Stimulated activated CD8-positive, alpha-beta memory T cell treated with anti-CD3 and anti-CD28 coated beads, Interleukin-15, amount 100 ng/mL, for 4 hours (primary cell): ENCODE measurements around the gene SPINK2.

ENCODE experiments used
- DNase-seq, 2 donors: peaks; one replicate each; pipeline ENCODE4 v3.0.0-alpha.2; 2020; ENCODE audit warnings: low read depth in 2 of 2

SPINK2 gene, protein sequence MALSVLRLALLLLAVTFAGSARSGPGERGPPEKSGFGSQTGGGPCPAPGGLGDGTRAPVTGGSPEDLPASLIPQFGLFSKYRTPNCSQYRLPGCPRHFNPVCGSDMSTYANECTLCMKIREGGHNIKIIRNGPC

DNA sequence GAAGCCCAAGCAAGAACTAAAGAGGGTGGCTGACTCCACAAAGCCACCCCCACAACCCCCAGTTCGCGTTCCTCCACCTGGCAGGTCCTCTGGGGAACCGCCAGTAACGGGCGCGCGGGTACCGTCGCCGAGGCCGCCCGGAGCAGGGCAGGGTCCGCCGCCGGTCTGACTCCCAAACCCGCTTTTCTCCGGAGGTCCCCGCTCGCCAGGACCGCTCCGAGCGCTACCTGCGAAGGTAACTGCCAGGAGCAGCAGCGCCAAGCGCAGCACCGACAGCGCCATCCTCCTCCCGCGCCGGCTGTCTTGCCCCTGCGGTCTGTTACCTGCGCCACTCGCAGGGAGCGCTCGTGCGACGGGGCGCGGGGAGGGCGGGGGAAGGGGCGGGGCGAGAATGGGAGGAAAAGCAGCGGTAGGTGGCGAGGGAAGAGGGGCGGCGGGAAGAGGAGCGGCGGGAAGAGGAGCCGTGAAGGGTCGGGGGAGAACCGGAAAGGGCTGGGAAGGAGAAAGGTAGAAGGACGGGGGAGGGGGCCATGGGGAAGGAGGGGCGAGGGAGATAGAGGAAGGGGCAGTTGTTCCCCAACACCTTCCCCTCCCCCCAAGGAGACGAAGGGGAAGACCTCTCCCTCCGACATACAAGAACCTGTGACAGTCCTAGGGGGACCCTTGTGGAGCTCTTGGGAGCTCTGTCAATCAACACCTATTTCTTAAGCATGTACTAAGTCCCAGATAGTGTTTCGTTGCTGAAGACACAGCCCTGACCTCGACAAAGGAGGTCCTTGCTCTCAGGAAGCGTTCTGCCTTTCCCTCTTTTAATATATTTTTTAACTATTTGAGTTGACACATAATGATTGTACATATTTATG, at the start of gene SPINK2:
TSS of gene SPINK2 (minus strand) at position 321 of the 863 bp plus-strand sequence. CDS start at position 282, 39 bp downstream.
- DNase-seq = peak; percentile 23 to 35

DNA sequence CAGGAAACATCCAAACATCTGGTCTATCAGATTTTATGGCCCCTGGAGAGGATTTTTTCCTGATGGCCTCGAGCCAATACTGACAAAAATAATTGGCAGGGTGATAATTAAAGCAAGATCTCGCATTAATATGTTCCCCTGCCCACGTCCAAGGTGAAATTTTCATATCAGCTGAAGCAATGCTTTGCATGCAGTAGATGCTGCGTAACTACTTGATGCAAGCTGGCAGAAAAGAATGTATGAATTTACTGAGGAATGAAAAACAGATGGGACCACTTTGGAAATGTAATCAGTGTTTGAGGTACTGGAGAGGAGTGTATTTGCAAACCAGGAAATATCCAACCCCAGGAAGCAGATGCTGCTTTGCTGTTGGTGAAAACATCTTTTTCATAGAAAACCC, 49.4 kb upstream of the SPINK2 start:
- DNase-seq = no peak

DNA sequence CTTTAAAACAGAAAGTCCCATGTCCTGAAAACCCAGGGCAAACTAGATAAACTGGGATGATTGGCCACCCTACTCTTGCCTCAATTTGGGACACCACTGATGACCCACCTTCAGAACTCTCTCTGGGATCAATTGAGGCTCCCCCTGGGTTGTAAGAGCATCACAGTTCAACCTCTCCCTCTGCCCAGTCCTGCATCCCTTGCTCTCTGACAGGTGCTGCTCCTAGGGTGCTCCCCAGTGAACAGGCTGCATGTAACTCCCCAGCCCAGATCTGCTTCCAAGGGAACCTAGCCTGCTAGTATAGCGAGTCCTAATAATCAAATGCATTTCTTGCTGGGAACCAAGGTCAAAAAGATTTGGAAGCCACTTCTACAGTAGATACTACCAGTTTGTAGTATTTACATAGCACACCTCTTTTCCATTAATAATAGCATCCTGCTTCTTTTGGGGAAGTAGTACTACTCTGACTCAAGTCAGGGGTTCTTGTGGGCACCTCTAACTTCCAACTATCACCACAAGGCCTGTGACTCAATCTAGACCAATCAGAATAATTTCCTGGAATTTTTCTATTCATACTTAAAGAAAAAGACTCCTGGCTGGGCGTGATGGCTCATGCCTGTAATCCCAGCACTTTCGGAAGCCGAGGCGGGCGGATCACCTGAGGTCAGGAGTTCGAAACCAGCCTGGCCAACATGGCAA, 42.1 kb upstream of the SPINK2 start:
- no peak for DNase-seq

DNA sequence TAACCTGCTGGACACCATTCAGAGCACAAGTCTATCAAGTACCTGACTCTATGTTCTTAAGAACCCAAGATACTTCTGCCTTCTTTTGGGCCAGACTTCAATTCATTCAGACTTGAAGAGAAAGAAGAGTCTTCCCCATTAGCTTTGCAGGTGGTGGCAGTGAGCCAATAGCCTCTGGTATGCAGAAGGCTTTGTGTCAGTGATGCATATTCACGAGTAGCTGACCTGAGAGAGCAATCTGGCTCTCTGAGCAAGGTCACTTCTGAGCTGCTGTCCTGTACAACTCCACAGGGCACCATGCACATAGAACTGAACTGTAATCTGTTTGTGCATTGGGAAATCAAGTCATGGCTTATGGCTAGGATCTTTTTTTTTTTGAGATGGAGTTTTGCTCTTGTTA, 39.9 kb upstream of the SPINK2 start:
- DNase-seq = no peak

DNA sequence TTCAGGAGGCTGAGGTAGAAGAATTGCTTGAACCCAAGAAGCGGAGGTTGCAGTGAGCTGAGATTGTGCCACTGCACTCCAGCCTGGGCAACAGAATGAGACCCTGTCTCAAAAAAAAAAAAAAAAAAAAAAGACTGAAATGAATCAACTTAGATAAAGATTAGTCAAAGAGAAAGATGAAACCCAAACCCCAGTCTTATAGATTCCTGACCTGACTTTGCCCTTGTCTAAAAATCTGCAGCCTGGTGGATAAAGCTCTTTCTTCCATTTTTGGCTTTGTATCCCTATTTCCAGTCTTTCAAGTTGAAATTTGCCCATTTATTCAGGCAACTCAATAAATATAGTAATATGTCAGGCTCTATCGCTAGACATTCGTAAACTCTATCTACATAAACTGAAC, 39.3 kb upstream of the SPINK2 start:
- no peak for DNase-seq

DNA sequence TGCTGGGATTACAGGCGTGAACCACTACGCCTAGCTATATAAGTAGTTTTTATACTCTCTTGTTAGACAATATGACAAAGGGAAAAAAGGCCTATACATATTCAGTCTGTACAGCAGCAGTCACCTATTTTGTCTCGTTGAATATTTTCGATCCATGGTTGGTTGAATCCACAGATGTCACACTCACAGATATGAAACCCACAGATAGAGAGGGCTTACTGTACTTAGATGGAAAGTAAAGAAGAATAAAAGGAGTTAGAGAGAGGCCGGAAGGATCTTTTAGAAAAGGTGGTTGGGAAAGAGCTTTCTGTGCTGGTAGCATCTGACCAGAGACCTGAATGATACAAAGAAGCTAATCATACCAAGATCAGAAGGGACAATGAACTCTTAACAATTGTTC, 38.3 kb upstream of the SPINK2 start:
- no peak for DNase-seq

DNA sequence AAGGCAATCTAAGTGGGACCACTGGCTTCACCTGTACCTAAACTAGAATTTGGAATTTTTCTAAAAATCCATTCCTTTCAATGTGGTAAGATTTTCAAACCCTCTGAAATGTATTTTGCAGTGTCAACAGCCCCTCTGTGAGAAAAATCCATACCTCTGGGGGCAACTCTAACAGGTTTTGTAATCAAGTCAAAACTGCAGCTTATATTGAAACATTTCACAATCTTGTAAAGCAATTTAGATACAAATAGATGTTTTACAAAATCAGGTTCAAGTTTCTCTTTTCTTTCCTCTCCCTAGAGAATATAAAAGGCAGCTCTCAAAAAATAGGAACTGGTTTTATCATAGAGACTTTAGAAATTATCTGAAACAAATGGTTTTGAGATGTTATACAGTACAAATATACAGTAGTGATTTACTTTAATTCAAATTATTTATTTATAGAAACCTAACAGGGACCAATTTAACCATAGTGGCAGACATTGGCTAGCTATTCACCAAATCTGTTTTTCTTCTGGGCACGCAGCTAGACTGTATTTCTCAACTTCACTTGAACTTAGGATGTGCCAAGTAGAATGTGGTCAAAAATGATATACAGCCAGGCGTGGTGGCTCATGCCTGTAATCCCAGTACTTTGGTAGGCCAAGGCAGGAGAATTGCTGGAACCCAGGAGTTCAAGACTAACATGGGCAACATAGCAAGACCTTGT, 36.3 kb upstream of the SPINK2 start:
- DNase-seq = no peak

DNA sequence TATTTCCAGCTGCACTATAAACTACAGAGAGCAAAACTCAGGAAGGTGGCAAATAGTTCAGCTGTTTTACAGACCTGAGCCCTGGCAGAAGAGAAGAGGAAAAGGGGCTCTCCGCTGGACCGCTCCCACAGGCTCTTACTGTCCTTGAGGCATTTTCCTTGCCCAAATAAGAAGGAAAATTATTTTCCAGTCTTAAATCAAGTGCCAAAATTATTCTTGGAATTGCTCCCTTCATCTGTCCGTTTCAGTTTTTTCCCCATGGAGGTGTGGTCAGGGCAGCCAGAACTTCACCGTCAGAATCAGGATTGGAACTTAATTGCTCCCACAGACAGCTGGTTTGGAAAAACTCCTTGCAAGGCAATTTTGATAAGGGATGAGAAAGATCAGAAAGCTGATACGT, 35.2 kb upstream of the SPINK2 start:
- DNase-seq = no peak

DNA sequence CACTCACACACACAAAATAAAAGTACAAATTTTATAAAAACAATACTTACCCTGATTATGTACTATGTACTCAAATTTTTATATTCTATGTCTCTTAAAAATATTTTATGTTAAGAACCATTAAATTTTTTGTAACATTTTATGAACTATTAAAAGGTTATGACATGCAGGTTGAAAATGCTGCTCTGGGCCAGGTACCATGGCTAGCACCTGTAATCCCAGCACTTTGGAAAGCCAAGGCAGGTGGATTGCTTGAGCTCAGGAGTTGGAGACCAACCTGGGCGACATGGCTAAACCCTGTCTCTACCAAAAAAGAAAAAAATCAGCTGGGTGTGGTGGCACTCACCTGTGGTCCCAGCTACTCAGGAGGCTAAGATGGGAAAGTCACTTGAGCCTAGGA, 29.4 kb upstream of the SPINK2 start:
- DNase-seq = no peak

DNA sequence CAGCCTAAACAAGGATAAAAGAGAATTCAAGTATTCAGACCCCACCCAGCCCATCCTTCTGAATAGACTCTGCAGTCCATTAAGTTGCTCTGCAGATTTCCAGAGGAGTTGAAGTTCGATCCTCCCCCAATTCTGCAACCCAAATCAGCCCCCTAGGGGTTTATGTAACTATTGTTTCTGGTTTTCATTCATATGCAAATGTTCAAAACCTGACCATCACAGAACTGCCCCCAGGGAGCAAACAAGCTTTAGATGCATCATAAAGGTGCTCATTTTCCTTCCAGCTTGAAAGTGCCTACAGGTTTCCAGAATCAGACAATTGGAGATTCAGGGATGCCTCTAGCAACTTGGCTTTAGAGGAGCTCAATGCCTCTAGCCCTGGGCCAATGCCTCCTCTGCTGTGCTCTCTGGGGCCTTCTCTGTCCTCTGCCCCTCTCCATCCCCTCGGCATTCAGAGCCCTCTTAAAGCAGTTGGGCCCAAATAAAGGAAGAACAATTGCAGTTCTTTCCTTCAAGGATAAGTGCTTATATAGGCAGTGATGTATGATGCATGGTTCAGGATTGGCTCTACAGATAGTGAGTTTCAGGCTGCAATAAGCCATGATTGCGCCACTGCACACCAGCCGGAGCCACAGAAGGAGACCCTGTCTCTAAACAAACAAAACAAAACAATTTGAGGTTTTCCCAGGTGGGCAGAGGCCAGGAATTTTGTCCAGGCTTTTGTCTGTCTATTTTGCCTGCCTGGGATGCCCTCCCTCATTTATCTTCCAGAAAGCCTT, 23.5 kb upstream of the SPINK2 start:
- DNase-seq = no peak

DNA sequence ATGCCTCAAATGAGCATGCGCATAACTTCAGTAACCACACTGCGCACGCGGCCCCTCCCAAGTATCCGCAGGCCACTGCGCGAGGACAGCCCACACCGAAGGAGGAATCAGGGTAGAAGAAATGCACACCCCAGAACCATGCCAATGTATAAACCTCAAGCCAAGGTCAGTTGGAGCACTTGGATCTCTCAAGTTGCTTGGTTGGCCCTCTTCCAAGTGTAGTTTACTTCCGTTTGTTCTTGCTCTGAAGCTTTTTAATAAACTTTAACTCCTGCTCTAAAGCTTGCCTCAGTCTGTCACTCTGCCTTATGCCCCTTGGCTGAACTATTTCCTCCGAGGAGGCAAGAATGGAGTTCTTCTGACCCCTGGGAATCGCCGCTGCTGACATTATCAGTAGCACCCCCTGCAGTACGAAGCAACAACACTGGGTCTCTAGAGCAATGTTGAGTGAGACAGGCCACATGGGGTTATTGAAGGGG, 22.0 kb upstream of the SPINK2 start:
- no peak for DNase-seq

DNA sequence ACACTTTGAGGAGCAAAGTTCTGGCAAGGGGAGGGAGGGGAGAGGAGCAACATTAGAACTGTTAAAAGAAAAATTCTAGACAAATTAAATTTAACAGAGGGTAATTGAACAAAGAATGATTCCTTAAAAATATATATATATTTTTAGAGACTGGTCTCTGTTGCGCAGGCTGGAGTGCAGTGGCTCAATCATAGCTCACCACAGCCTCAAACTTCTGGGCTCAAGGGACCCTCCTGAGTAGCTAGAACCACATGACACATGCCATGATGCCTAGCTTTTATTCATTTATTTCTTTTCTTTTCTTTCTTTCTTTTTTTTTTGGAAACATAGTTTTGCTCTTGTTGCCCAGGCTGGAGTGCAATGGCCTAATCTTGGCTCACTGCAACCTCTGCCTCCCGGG, 19.1 kb upstream of the SPINK2 start:
- DNase-seq = no peak

DNA sequence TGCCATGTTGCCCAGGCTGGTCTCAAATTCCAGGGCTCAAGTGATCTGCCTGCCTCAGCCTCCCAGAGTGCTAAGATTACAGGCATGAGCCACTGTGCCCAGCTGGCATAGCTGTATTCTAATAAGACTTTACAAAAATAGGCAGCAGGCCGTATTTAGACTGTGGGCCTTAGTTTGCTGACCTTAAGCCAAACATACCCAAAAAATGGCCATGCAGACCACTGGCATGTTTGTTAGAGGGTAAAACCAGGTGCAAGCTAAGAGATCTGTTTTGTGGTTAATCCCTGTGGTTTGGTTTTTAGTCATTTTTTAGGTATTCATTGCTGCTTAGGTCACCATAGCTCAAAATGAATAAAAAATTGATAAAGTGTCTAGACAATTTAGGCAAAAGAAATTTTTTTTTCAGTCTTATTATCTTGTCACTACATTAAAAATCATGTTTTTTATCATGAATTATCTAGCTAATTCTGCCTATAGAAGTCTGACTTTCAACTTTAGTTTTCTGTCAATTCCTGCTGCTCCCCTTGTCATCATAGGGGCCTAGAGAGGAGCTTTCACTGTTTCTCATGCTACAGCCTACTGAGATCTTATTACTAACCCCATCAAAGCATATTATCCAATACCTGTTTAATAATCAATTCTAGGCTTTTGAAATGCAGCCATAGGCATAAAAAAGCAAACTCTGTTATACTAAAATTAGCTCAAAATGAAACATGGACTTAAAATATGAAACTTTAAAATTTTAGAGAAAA, 7.5 kb upstream of the SPINK2 start:
- DNase-seq = no peak

DNA sequence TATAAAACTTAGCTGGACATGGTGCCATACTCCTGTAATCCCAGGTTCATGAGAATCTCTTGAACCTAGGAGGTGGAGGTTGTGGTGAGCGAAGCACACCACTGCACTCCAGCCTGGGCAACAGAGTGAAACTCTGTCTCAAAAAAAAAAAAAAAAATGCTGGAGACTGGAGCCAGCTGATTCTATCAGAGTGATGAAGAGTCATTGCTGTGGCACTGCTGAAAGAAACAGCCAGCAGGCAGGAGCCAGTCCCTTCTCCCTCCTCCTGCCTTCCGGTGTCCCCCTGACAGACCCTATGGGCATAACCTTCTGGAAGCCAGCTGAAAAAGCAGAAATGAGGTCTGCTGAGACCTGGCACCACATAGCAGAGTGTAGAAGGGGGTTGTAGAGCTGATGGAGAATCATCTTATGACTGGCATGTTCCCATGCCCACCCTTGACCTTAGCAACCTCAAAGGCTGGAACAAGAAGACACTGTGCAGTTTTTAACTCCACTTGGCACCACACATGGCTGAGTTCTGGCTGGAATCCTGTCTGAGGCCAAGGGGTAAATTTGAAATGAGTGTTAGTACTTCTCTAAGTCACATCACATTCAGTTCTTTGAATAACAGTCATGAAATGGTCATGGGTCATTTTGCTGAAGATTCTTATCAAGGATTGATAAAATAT, 2.6 kb upstream of the SPINK2 start:
- DNase-seq = no peak

DNA sequence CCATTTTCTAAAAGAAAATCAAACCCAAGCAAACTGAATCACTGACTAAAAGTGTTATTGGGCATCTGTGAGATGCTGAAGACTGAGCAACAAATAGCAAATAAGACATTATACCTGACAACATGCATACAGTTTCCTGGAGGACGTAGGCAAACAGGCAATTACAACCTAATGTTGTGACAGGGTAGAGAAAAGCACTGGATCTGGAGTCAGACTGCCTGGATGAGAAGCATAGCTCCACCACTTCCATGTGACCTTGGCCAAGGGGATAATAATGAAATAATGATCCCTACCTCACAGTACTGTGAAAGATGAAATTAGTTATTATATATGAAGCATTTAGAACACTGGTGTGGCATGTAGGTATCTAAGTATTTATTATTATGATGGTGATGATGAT, 2.7 kb downstream of the SPINK2 start:
- no peak for DNase-seq

DNA sequence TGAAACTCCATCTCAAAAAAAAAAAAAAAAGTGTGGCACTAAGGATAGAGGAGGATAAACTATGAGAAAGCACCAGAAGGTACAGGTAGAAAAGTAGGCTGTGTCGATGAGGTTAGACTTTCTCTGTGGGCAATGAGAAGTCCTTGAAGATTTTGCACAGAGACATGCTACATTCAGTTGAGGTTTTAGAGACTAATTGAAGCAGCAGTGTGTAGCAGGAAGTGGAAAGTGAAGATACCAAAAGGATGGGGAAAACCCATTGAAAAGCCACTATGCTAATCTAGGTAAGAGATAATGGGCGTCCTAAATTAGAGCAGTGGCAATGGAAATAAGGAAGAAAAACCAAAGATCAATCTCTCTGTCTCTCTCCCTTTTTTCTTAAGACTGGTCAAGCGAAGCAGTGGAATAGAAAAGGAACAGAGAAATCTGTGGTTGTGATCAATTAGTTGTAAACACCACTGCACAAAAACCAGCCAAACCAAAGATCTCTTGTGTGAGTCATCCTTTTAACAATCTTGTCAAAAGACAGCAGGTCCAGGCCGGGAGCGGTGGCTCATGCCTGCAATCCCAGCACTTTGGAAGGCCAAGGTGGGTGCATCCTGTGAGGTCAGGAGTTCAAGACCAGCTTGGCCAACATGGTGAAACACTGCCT, 3.5 kb downstream of the SPINK2 start:
- DNase-seq = no peak

DNA sequence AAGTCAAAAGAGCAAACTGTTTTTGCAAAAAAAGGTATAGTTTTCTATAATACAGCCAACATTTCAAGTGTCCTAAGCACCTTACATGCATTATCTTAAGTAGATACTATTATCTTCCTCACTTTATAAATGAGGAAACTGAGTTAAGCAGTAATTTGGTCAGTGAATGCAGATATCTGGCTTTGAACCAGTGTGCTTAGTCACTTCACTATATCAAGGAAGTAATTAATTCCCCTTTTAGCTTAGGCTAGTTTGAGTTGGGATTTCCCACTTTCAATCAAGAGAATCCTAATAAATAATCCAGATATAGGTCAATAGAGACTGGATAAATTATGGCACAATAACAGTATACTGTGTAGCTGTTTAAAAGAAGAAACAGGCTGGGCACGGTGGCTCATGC, 14.8 kb downstream of the SPINK2 start:
- no peak for DNase-seq

DNA sequence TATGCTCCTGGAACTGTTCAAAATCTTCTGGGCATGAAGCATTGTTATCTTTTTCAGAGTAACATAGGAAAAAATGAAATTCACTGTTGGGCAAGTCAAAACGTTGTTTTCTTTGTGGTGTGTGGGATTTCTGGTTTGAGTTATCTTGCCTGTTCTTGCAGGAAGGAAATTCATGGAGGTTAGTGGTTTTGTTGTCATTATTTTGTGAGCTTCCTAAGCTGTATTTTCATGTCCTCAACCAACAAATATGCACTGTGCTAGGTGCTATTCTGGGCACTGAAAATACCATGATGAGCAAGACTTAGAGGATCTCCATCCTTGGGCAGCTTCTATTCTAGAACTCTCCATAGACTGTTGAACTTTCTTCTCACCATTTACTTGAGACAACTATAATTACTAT, 16.9 kb downstream of the SPINK2 start:
- DNase-seq = no peak

DNA sequence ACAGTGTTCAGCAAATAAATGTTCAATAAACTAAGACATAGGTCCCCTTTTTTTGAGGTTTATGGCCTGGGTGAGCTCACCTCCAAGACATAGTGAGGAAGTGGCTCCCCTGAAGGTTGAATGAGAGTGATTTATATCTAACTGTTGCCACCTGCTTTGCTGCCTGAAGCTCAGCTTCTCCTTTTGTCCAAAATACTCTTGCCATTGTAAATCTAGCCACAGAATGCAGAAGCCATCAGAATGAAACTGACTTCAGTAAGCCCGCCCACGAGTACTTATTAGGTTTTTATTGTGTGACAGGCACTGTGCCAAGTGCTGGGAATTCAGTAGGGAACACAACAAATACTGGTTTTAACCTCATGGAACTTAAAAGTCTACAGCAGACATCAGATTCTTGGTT, 18.0 kb downstream of the SPINK2 start:
- DNase-seq = no peak
